H9 (cell line): ENCODE measurements around the gene TRIM17. TPM values are rescaled to one million over a fixed set of nuclear protein-coding genes. Genes with fewer than 3 reads are reported as not detected.

Experiments used
- DNase-seq: peaks from one replicate; pipeline ENCODE4 v3.0.0-alpha.2; 2017
- H2AFZ ChIP-seq: one replicate; pipeline ENCODE4 v1.6.1; 2013; ENCODE audit warnings: mild to moderate bottlenecking, low read length, control low read depth, moderate library complexity
- H2AK5ac ChIP-seq: 2 replicates; pipeline ENCODE4 v1.6.1; 2013; ENCODE audit warnings: low read length, control low read depth, mixed read lengths; ENCODE audit not compliant: insufficient read length
- H2BK120ac ChIP-seq: one replicate; pipeline ENCODE4 v1.6.1; 2013; ENCODE audit warnings: low read depth, mild to moderate bottlenecking, low read length, control low read depth, inconsistent platforms; ENCODE audit not compliant: poor library complexity, severe bottlenecking
- H2BK12ac ChIP-seq: 2 replicates; pipeline ENCODE4 v1.6.1; 2013; ENCODE audit warnings: low read length, control low read depth, mixed read lengths, low read depth; ENCODE audit not compliant: insufficient read length
- H2BK15ac ChIP-seq: 2 replicates; pipeline ENCODE4 v1.6.1; 2013; ENCODE audit warnings: low read depth, low read length, control low read depth
- H2BK20ac ChIP-seq: one replicate; pipeline ENCODE4 v1.6.1; 2013; ENCODE audit warnings: low read depth, mild to moderate bottlenecking, low read length, control low read depth, inconsistent platforms; ENCODE audit not compliant: poor library complexity, severe bottlenecking
- H2BK5ac ChIP-seq: 2 replicates; pipeline ENCODE4 v1.6.1; 2013; ENCODE audit warnings: low read length, control low read depth, mixed read lengths; ENCODE audit not compliant: insufficient read length
- H3K14ac ChIP-seq: 2 replicates; pipeline ENCODE4 v1.6.1; 2013; ENCODE audit warnings: low read length, control low read depth; ENCODE audit not compliant: insufficient read depth
- H3K18ac ChIP-seq: 2 replicates; pipeline ENCODE4 v1.6.1; 2013; ENCODE audit warnings: low read depth, mild to moderate bottlenecking, mixed read lengths, low read length, control low read depth; ENCODE audit not compliant: insufficient read length
- H3K23ac ChIP-seq: 2 replicates; pipeline ENCODE4 v1.6.1; 2013; ENCODE audit warnings: low read length, control low read depth, mixed read lengths, low read depth; ENCODE audit not compliant: insufficient read length
- H3K23me2 ChIP-seq: 2 replicates; pipeline ENCODE4 v1.6.1; 2013; ENCODE audit warnings: low read depth, mild to moderate bottlenecking, mixed read lengths, low read length, control low read depth; ENCODE audit not compliant: insufficient read length, poor library complexity, severe bottlenecking
- H3K27ac ChIP-seq: 2 replicates; pipeline ENCODE4 v1.5.1; 2013; ENCODE audit warnings: low read length, control low read depth, mixed read lengths, low read depth; ENCODE audit not compliant: insufficient read length
- H3K27me3 ChIP-seq: 2 replicates; pipeline ENCODE4 v1.6.1; 2013; ENCODE audit warnings: low read length, control low read depth, inconsistent platforms; ENCODE audit not compliant: insufficient read depth
- H3K4ac ChIP-seq: 2 replicates; pipeline ENCODE4 v1.6.1; 2013; ENCODE audit warnings: low read depth, mild to moderate bottlenecking, control low read depth, inconsistent platforms, low read length, moderate library complexity
- H3K4me1 ChIP-seq: 2 replicates; pipeline ENCODE4 v1.6.1; 2013; ENCODE audit warnings: low read length, control low read depth, inconsistent platforms; ENCODE audit not compliant: insufficient read depth
- H3K4me2 ChIP-seq: 2 replicates; pipeline ENCODE4 v1.6.1; 2013; ENCODE audit warnings: low read length, control low read depth, mixed read lengths; ENCODE audit not compliant: insufficient read length, insufficient read depth
- H3K56ac ChIP-seq: 2 replicates; pipeline ENCODE4 v1.6.1; 2013; ENCODE audit warnings: low read depth, mild to moderate bottlenecking, mixed read lengths, low read length, control low read depth; ENCODE audit not compliant: insufficient read length
- H3K79me1 ChIP-seq: 2 replicates; pipeline ENCODE4 v1.6.1; 2013; ENCODE audit warnings: low read depth, mild to moderate bottlenecking, moderate library complexity, low read length, control low read depth, inconsistent platforms; ENCODE audit not compliant: insufficient read depth, poor library complexity, severe bottlenecking
- H3K79me2 ChIP-seq: 2 replicates; pipeline ENCODE4 v1.6.1; 2013; ENCODE audit warnings: low read length, control low read depth, inconsistent platforms; ENCODE audit not compliant: insufficient read depth
- H3K9ac ChIP-seq: 2 replicates; pipeline ENCODE4 v1.6.1; 2013; ENCODE audit warnings: low read length, control low read depth, mixed read lengths; ENCODE audit not compliant: insufficient read length; ENCODE audit errors: extremely low read depth
- H3K9me3 ChIP-seq: one replicate; pipeline ENCODE4 v1.6.1; 2013; ENCODE audit warnings: low read depth, low read length, inconsistent platforms; ENCODE audit not compliant: control insufficient read depth
- H3T11ph ChIP-seq: one replicate; pipeline ENCODE4 v1.6.1; 2013; ENCODE audit warnings: mild to moderate bottlenecking, low read length, control low read depth, inconsistent platforms
- H4K20me1 ChIP-seq: one replicate; pipeline ENCODE4 v1.6.1; 2013; ENCODE audit not compliant: control insufficient read depth, insufficient read length, insufficient read depth
- H4K5ac ChIP-seq: 2 replicates; pipeline ENCODE4 v1.6.1; 2013; ENCODE audit warnings: low read depth, mild to moderate bottlenecking, mixed read lengths, low read length, control low read depth; ENCODE audit not compliant: insufficient read length
- H4K8ac ChIP-seq: replicated peaks from 2 replicates; pipeline ENCODE4 v1.6.1; 2013; ENCODE audit warnings: low read length, control low read depth, mixed read lengths, low read depth; ENCODE audit not compliant: insufficient read length
- H4K91ac ChIP-seq: 2 replicates; pipeline ENCODE4 v1.6.1; 2013; ENCODE audit warnings: low read depth, mild to moderate bottlenecking, moderate library complexity, mixed read lengths, low read length, control low read depth; ENCODE audit not compliant: insufficient read length
- H3K27ac Mint-ChIP-seq, 3 experiments: 2 replicates in 2 of 3; 3 replicates in 1 of 3; pipeline ENCODE4 v1.8.0; 2020 to 2021; ENCODE audit warnings: mixed read lengths in 3 of 3, mild to moderate bottlenecking in 1 of 3, moderate library complexity in 1 of 3
- H3K27me3 Mint-ChIP-seq: 2 replicates; pipeline ENCODE4 v1.8.0; 2021; ENCODE audit warnings: low read depth, mild to moderate bottlenecking, moderate library complexity, mixed read lengths
- H3K36me3 Mint-ChIP-seq, 3 experiments: 2 replicates in 2 of 3; 3 replicates in 1 of 3; pipeline ENCODE4 v1.8.0; 2020 to 2021; ENCODE audit warnings: low read depth in 3 of 3, mixed read lengths in 3 of 3; ENCODE audit not compliant: insufficient read depth in 1 of 3
- H3K4me1 Mint-ChIP-seq, 2 experiments: 2 replicates each; pipeline ENCODE4 v1.8.0; 2020; ENCODE audit warnings: mixed read lengths in 2 of 2
- H3K4me3 Mint-ChIP-seq, 2 experiments: 2 replicates in 1 of 2; 3 replicates in 1 of 2; pipeline ENCODE4 v1.8.0; 2020 to 2021; ENCODE audit warnings: mild to moderate bottlenecking in 2 of 2, mixed read lengths in 2 of 2, moderate library complexity in 1 of 2
- H3K9me3 Mint-ChIP-seq, 2 experiments: 2 replicates in 1 of 2; 3 replicates in 1 of 2; pipeline ENCODE4 v1.8.0; 2020; ENCODE audit warnings: mild to moderate bottlenecking in 2 of 2, mixed read lengths in 2 of 2, moderate library complexity in 1 of 2
- WGBS: extraction: QIAGEN DNeasy Blood & Tissue Kit; methylation state at CpG from one replicate; pipeline ENCODE4 v1.1.7; 2013; ENCODE audit warnings: missing lambda C conversion rate, low lambda C conversion rate, mixed read lengths; ENCODE audit not compliant: insufficient read length; ENCODE audit errors: extremely low coverage; 5-methylcytosine and 5-hydroxymethylcytosine counted together
- total RNA-seq: library from RNA; stranded (reverse); gene quantifications from 2 replicates; pipeline ENCODE4 v1.2.1, GENCODE V29; 2021
- TF ChIP-seq, protein P1 (sequence below): fragments of 200-600 bp; sonication (generic); conservative IDR thresholded peaks from 3 replicates; pipeline ENCODE4 v1.8.0; 2021; ENCODE audit warnings: antibody characterized with exemption, mild to moderate bottlenecking

The TRIM17 gene
- total RNA-seq, 1 experiment from 2014 or later = 2.8 TPM

DNA sequence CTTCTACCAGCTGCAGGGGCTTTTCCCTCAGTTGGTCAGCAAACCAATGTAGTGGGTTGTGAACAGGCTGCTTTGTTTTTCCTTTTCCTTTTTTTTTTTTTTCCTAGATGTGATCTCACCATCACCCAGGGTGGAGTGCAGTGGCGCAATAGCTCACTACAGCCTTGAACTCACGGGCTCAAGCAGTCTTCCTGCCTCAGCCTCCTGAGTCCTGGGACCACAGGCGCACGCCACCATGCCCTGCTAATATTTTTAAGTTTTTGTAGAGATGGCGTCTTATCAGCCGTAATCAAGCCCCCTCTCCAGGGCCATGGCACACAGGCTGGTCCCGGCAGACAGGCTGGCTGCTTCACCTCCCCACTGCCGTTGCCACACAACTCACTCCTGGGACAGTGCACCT is 6.6 kb downstream of the TRIM17 start:
- Mint-ChIP-seq H3K27me3 (peaks cover 21% of the 10 kb centered on the region), H3K4me1 (peaks cover 11 to 21% of the 10 kb centered on the region in 2 experiments), H3K36me3 (peaks cover 5 to 13% (median 6%) of the 10 kb centered on the region in 3 experiments; a peak in 6 of 7 replicates), H3K27ac (peak overlapping the region in 1 of 3 experiments; percentile 82; a peak in 1 of 7 replicates), H3K4me3 (no peak overlapping the region), H3K9me3 (no peaks in the 10 kb centered on the region)
- H3K56ac ChIP-seq = no peak overlapping the region
- H2AFZ ChIP-seq = no peak overlapping the region
- H3K27me3 ChIP-seq = peaks cover 5% of the 10 kb centered on the region; the same call in 1 of the 2 replicates
- peaks cover 5% of the 10 kb centered on the region for H3K79me1 ChIP-seq
- H3K4me2 ChIP-seq = no peak overlapping the region
- H2BK20ac ChIP-seq = no peak overlapping the region
- no peak overlapping the region for H3K9ac ChIP-seq
- H3K18ac ChIP-seq = no peak overlapping the region
- no peak overlapping the region for H2BK15ac ChIP-seq
- H4K91ac ChIP-seq = no peak overlapping the region
- H4K20me1 ChIP-seq = no peaks in the 10 kb centered on the region
- H4K8ac ChIP-seq = no peak overlapping the region
- H3K79me2 ChIP-seq = peaks cover 8% of the 10 kb centered on the region
- H3K23ac ChIP-seq = no peak overlapping the region
- DNase-seq = no peak
- H2BK120ac ChIP-seq = no peak overlapping the region
- no peak overlapping the region for H4K5ac ChIP-seq
- no peak overlapping the region for H3K14ac ChIP-seq
- H3K4me1 ChIP-seq = 0 out of 2 replicates have a peak, but pooled peaks cover 3% of the 10 kb centered on the region
- no peak overlapping the region for H3K4ac ChIP-seq
- H3K23me2 ChIP-seq = peaks cover 15% of the 10 kb centered on the region
- H2BK12ac ChIP-seq = no peak overlapping the region
- H3T11ph ChIP-seq = no peak overlapping the region
- no CpG with 5 or more reads among the region's 8 CpGs for WGBS
- no peaks in the 10 kb centered on the region for H3K9me3 ChIP-seq
- no peak overlapping the region for H3K27ac ChIP-seq
- H2AK5ac ChIP-seq = no peak overlapping the region
- H2BK5ac ChIP-seq = no peak overlapping the region
- TF ChIP-seq, protein P1, sequence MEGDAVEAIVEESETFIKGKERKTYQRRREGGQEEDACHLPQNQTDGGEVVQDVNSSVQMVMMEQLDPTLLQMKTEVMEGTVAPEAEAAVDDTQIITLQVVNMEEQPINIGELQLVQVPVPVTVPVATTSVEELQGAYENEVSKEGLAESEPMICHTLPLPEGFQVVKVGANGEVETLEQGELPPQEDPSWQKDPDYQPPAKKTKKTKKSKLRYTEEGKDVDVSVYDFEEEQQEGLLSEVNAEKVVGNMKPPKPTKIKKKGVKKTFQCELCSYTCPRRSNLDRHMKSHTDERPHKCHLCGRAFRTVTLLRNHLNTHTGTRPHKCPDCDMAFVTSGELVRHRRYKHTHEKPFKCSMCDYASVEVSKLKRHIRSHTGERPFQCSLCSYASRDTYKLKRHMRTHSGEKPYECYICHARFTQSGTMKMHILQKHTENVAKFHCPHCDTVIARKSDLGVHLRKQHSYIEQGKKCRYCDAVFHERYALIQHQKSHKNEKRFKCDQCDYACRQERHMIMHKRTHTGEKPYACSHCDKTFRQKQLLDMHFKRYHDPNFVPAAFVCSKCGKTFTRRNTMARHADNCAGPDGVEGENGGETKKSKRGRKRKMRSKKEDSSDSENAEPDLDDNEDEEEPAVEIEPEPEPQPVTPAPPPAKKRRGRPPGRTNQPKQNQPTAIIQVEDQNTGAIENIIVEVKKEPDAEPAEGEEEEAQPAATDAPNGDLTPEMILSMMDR = no peak
